Activated CD8-positive, alpha-beta memory T cell treated with anti-CD3 and anti-CD28 coated beads for 48 hours (primary cell): ENCODE data around the gene CASP8.

Experiments
- DNase-seq, 3 experiments: peaks; one replicate each; pipeline ENCODE4 v3.0.0-alpha.2; 2020; ENCODE audit warnings: low read depth in 2 of 3, low spot score in 2 of 3

CASP8 gene

DNA sequence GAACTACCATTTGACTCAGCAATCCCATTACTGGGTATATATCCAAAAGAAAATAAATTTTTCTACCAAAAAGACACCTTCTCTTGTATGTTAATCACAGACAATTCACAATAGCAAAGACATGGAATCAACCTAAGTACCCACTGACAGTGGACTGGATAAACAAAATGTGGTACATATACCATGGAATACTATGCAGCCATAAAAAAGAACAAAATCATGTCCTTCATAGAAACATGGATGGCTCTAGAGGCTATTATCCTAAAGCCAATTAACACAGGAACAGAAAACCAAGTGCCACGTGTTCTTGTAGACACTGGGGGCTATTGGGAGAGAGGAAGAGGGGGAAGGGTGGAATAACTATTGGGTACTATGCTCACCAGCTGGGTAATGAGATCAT, 69.1 kb downstream of the CASP8 start:
- DNase-seq, result no peak
